ENCODE measurements around the gene CDCA8. TPM values are rescaled to one million over a fixed set of nuclear protein-coding genes. Genes with fewer than 3 reads are reported as not detected.
A peak's percentile ranks its signal among the peaks of the same experiment; 100 is the strongest.

CDCA8 gene
- total and polyA plus RNA-seq, 2 experiments from 2014 or later: 31.6 to 37.9 TPM

GRCh38 chr1:37731312-37732019 lies 39.1 kb downstream of the CDCA8 start (continued):
- TF ChIP-seq ZNF462 (CRISPR knock-in tag; IDR thresholded peaks at IDR 0.05) (no peak), STAT1 (IDR thresholded peaks at IDR 0.05; ENCODE audit: unreplicated experiment) (no peak), ZNF331 (CRISPR knock-in tag; IDR thresholded peaks at IDR 0.05; ENCODE audit: low read depth) (no peak)

DNA sequence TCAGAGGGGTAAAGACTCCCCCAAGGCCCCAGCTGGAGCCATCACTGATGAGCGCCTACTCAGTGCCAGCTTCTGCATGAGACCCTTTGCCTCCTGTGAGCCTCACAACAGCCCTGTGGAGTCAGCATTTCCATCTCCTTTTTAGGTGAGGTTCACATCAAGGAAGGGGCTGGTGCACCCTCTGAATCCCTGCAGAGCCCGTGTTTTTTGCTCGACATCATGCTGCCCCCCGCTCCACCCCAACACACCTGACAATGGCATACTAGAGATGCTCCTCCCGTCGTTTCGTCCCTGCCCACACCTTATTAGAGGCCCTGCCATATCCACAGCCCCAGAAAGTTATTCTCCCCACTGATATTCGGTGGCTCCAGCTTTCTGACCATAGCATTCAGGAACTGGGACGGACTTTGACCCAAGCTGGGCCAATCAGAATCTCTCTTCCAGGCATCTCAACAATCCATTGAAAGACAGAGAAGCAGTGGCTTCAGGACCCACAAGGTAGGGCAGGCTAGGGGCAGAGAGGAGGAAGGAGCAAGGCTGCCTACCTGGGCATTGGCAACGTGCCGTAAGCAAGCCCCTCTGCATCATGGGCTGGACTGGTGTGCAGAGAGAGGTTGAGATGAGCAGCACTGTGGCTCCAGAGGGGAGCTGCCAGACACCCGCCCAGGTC lies 39.9 kb downstream of the CDCA8 start:
- Histone ChIP-seq H3K4me1 (ENCODE audit: insufficient read depth) (0 out of 2 replicates have a peak, but pooled peaks cover 4% of the 10 kb centered on the region), H4K20me1 (replicated peaks; ENCODE audit: insufficient read depth) (0 out of 2 replicates have a peak, but pooled peaks cover 2% of the 10 kb centered on the region), H3K4me3 (no peak overlapping the region), H3F3A (replicated peaks; ENCODE audit: low read depth) (no peaks in the 10 kb centered on the region), H3K4me2 (no peak overlapping the region), H3K27ac (ENCODE audit: low read depth) (no peak overlapping the region), H3K27me3 (ENCODE audit: insufficient read depth) (peaks cover 14% of the 10 kb centered on the region), H3K9me2 (ENCODE audit: insufficient read depth) (no peaks in the 10 kb centered on the region), H2AFZ (no peak overlapping the region; the same call in 1 of the 2 replicates), H3K79me2 (replicated peaks; ENCODE audit: insufficient read depth) (no peaks in the 10 kb centered on the region), H3K36me3 (ENCODE audit: insufficient read depth) (no peaks in the 10 kb centered on the region)
- Mint-ChIP-seq H3K9me3 (no peaks in the 10 kb centered on the region; the same call in 2 of the 3 replicates), H3K4me1 (peaks cover 3% of the 10 kb centered on the region; the same call in 2 of the 3 replicates), H3K27me3 (ENCODE audit: insufficient read depth, low read depth, poor library complexity) (peaks cover 10% of the 10 kb centered on the region), H3K4me3 (no peak overlapping the region), H3K27ac (no peak overlapping the region), H3K36me3 (ENCODE audit: low read depth) (no peaks in the 10 kb centered on the region)
- DNase-seq (ENCODE audit: low spot score) (no peak), ATAC-seq (peak; percentile 18; the same call in 2 of the 3 replicates)
- TF ChIP-seq EZH2 (IDR thresholded peaks at IDR 0.05; ENCODE audit: low read depth, unreplicated experiment) (no peak), CREB1 (CRISPR knock-in tag; IDR thresholded peaks at IDR 0.05; ENCODE audit: low read depth) (no peak), ZNF114 (CRISPR knock-in tag; IDR thresholded peaks at IDR 0.05) (no peak), ETS1 (IDR thresholded peaks at IDR 0.05) (no peak), REST (IDR thresholded peaks at IDR 0.05; ENCODE audit: unreplicated experiment) (no peak)
